Measurements from ENCODE around the gene SFMBT2. TPM values are rescaled to one million over a fixed set of nuclear protein-coding genes. Genes with fewer than 3 reads are reported as not detected.

SFMBT2 gene
- total RNA-seq, 2 donors from 2014 or later: 12.2 to 18.5 TPM

GRCh38 chr10:7412928-7413282 is 2.1 kb upstream of the SFMBT2 start:
- no peaks in the 10 kb centered on the region for H3K27me3 ChIP-seq (replicated peaks; ENCODE audit: insufficient read depth)

GRCh38 chr10:7412237-7412927 is 1.5 kb upstream of the SFMBT2 start:
- peak overlapping the region; percentile 15 to 23 for H3K4me3 ChIP-seq
- 3% methylated on average over 49 of the region's 51 CpGs for WGBS
- H3K27ac ChIP-seq: peak overlapping the region; percentile 13 to 90
- DNase-seq (ENCODE audit: low spot score): peak; percentile 56
- no peaks in the 10 kb centered on the region for H3K36me3 ChIP-seq
- H3K4me1 ChIP-seq (replicated peaks): no peaks in the 10 kb centered on the region
- intact Hi-C loops (cut with DNase I): loop anchor here (5.0 to 10.0 kb wide), 3 partner anchors 290 to 738 kb away; no protein-coding TSS in a partner anchor
- H3K27me3 ChIP-seq (replicated peaks; ENCODE audit: insufficient read depth): no peaks in the 10 kb centered on the region
- H3K9me3 ChIP-seq: no peaks in the 10 kb centered on the region
- TF ChIP-seq POLR2A (IDR thresholded peaks at IDR 0.05) (no peak), POLR2AphosphoS5 (IDR thresholded peaks at IDR 0.05) (peak; percentile 39)

More at GRCh38 chr10:7412928-7413282, 2.1 kb upstream of the SFMBT2 start:
- H3K9me3 ChIP-seq: no peaks in the 10 kb centered on the region
- DNase-seq (ENCODE audit: low spot score): no peak
- TF ChIP-seq POLR2A (IDR thresholded peaks at IDR 0.05): no peak
- intact Hi-C loops (cut with DNase I): loop anchor here (5.0 to 10.0 kb wide), 3 partner anchors 291 to 738 kb away; no protein-coding TSS in a partner anchor
- WGBS: 14% methylated on average over 29 of the region's 32 CpGs
- peak overlapping the region in 1 of 2 donors; percentile 90 for H3K27ac ChIP-seq
- no peaks in the 10 kb centered on the region for H3K4me1 ChIP-seq (replicated peaks)
- no peaks in the 10 kb centered on the region for H3K36me3 ChIP-seq
- H3K4me3 ChIP-seq: peak overlapping the region; percentile 15 to 23

- H3K36me3 ChIP-seq: no peaks in the 10 kb centered on the region
- H3K9me3 ChIP-seq: no peaks in the 10 kb centered on the region
- DNase-seq (ENCODE audit: low spot score): peak; percentile 13
- no peak for TF ChIP-seq POLR2A (IDR thresholded peaks at IDR 0.05)
- TF ChIP-seq CTCF (IDR thresholded peaks at IDR 0.05): no peak
- TF ChIP-seq POLR2AphosphoS5 (IDR thresholded peaks at IDR 0.05): no peak
- WGBS: 7% methylated on average over 23 of the region's 38 CpGs
- peak overlapping the region; percentile 75 to 90 for H3K27ac ChIP-seq
- H3K27me3 ChIP-seq (replicated peaks; ENCODE audit: insufficient read depth): no peaks in the 10 kb centered on the region
- peak overlapping the region; percentile 64 to 77 for H3K4me3 ChIP-seq
- intact Hi-C loops (cut with DNase I): loop anchor here (5.0 to 10.0 kb wide), 3 partner anchors 289 to 737 kb away; no protein-coding TSS in a partner anchor
- H3K4me1 ChIP-seq (replicated peaks): no peaks in the 10 kb centered on the region
These were observed 866 bp upstream of the SFMBT2 start for GRCh38 chr10:7411671-7412128.

- Histone ChIP-seq H3K27ac (peak overlapping the region; percentile 75 to 90), H3K27me3 (replicated peaks; ENCODE audit: insufficient read depth) (no peaks in the 10 kb centered on the region), H3K4me3 (peak overlapping the region; percentile 64 to 77), H3K36me3 (no peaks in the 10 kb centered on the region), H3K4me1 (replicated peaks) (no peaks in the 10 kb centered on the region), H3K9me3 (no peaks in the 10 kb centered on the region)
- TF ChIP-seq POLR2A (IDR thresholded peaks at IDR 0.05): no peak
- TF ChIP-seq POLR2AphosphoS5 (IDR thresholded peaks at IDR 0.05): no peak
- TF ChIP-seq CTCF (IDR thresholded peaks at IDR 0.05): no peak
- WGBS: 1% methylated on average over 42 of the region's 43 CpGs
- DNase-seq (ENCODE audit: low spot score): no peak
- intact Hi-C loops (cut with DNase I): loop anchor here (5.0 to 10.0 kb wide), 3 partner anchors 288 to 736 kb away; no protein-coding TSS in a partner anchor
These were observed 453 bp downstream of the SFMBT2 start for GRCh38 chr10:7410301-7410861.

- peak; percentile 34 for DNase-seq (ENCODE audit: low spot score)
- H3K4me1 ChIP-seq (replicated peaks): no peaks in the 10 kb centered on the region
- H3K27ac ChIP-seq: peak overlapping the region; percentile 75 to 90
- H3K4me3 ChIP-seq: peak overlapping the region; percentile 64 to 77
- under 1% methylated on average over 15 of the region's 15 CpGs for WGBS
- H3K27me3 ChIP-seq (replicated peaks; ENCODE audit: insufficient read depth): no peaks in the 10 kb centered on the region
- no peaks in the 10 kb centered on the region for H3K36me3 ChIP-seq
- no peaks in the 10 kb centered on the region for H3K9me3 ChIP-seq
- intact Hi-C loops (cut with DNase I): loop anchor here (2.0 to 10.0 kb wide), 5 partner anchors 107 to 735 kb away; no protein-coding TSS in a partner anchor
- TF ChIP-seq POLR2AphosphoS5 (IDR thresholded peaks at IDR 0.05) (no peak), POLR2A (IDR thresholded peaks at IDR 0.05) (no peak), CTCF (IDR thresholded peaks at IDR 0.05) (no peak)
These were observed 1.1 kb downstream of the SFMBT2 start for GRCh38 chr10:7409732-7410168.

Data from prostate gland (tissue), 2 donors.